Measurements from ENCODE around the gene CDK13. TPM values are rescaled to one million over a fixed set of nuclear protein-coding genes. Genes with fewer than 3 reads are reported as not detected.

The CDK13 gene
- total RNA-seq, 6 experiments from 2014 or later: 21.2 to 35.2 (median 27.1) TPM

GRCh38 chr7:40059057-40059456 is 109.0 kb downstream of the CDK13 start:
- Histone ChIP-seq H3K27ac (no peak overlapping the region), H3K4me3 (no peak overlapping the region), H3K9me3 (no peaks in the 10 kb centered on the region), H3K4me1 (no peaks in the 10 kb centered on the region), H3K27me3 (no peaks in the 10 kb centered on the region), H3K36me3 (peaks cover 0 to 10% (median 2%) of the 10 kb centered on the region in 4 donors)
- ATAC-seq (no peak), DNase-seq (no peak)
- WGBS (ENCODE audit: insufficient coverage, low coverage, low lambda C conversion rate, missing lambda C conversion rate): 88% methylated on average over 6 of the region's 6 CpGs
- intact Hi-C loops (cut with DNase I): loop anchor here in 1 of 2 donors (10.0 kb wide), 1 partner anchor 164 kb away; no protein-coding TSS in a partner anchor
- TF ChIP-seq CTCF (IDR thresholded peaks at IDR 0.05) (no peak), POLR2A (IDR thresholded peaks at IDR 0.05) (no peak)

GRCh38 chr7:40072268-40072667 is 122.2 kb downstream of the CDK13 start:
- 100% methylated on average over 2 of the region's 5 CpGs for WGBS (ENCODE audit: insufficient coverage, low coverage, low lambda C conversion rate, missing lambda C conversion rate)
- H3K36me3 ChIP-seq: peaks cover 0 to under 1% (median 0%) of the 10 kb centered on the region in 4 donors
- ATAC-seq (no peak), DNase-seq (no peak)
- H3K4me3 ChIP-seq: no peak overlapping the region
- no peaks in the 10 kb centered on the region for H3K9me3 ChIP-seq
- no peaks in the 10 kb centered on the region for H3K27me3 ChIP-seq
- TF ChIP-seq CTCF (IDR thresholded peaks at IDR 0.05) (no peak), POLR2A (IDR thresholded peaks at IDR 0.05) (no peak)
- H3K4me1 ChIP-seq: no peaks in the 10 kb centered on the region
- no peak overlapping the region for H3K27ac ChIP-seq
- intact Hi-C loops (cut with DNase I): no loop called here

- H3K27ac ChIP-seq: no peak overlapping the region
- H3K4me3 ChIP-seq: no peak overlapping the region
- no peaks in the 10 kb centered on the region for H3K27me3 ChIP-seq
- intact Hi-C loops (cut with DNase I): no loop called here
- no peaks in the 10 kb centered on the region for H3K36me3 ChIP-seq
- H3K4me1 ChIP-seq: no peaks in the 10 kb centered on the region
- DNase-seq: no peak
- no peak for ATAC-seq
- no peaks in the 10 kb centered on the region for H3K9me3 ChIP-seq
- no peak for TF ChIP-seq POLR2A (IDR thresholded peaks at IDR 0.05)
- no peak for TF ChIP-seq CTCF (IDR thresholded peaks at IDR 0.05)
- 93% methylated on average over 2 of the region's 2 CpGs for WGBS (ENCODE audit: insufficient coverage, low coverage, low lambda C conversion rate, missing lambda C conversion rate)
Observed at GRCh38 chr7:40073239-40073638, 123.2 kb downstream of the CDK13 start.

- ATAC-seq (peak in 3 of 4 donors; percentile 53 to 75 (median 57)), DNase-seq (no peak)
- no peaks in the 10 kb centered on the region for H3K36me3 ChIP-seq
- H3K9me3 ChIP-seq: no peaks in the 10 kb centered on the region
- TF ChIP-seq CTCF (IDR thresholded peaks at IDR 0.05): no peak
- no peak for TF ChIP-seq POLR2A (IDR thresholded peaks at IDR 0.05)
- H3K4me1 ChIP-seq: no peaks in the 10 kb centered on the region
- H3K27ac ChIP-seq: no peak overlapping the region
- no peak overlapping the region for H3K4me3 ChIP-seq
- WGBS (ENCODE audit: insufficient coverage, low coverage, low lambda C conversion rate, missing lambda C conversion rate): 33% methylated on average over 3 of the region's 3 CpGs
- intact Hi-C loops (cut with DNase I): no loop called here
- no peaks in the 10 kb centered on the region for H3K27me3 ChIP-seq
Observed at GRCh38 chr7:40077849-40078248, 127.8 kb downstream of the CDK13 start.

GRCh38 chr7:40092182-40092581 is 142.1 kb downstream of the CDK13 start:
- H3K4me1 ChIP-seq: peaks cover 0 to 43% (median 17%) of the 10 kb centered on the region in 4 donors
- TF ChIP-seq POLR2A (IDR thresholded peaks at IDR 0.05) (no peak), CTCF (IDR thresholded peaks at IDR 0.05) (no peak)
- no peaks in the 10 kb centered on the region for H3K9me3 ChIP-seq
- ATAC-seq: no peak
- H3K27me3 ChIP-seq: no peaks in the 10 kb centered on the region
- intact Hi-C loops (cut with DNase I): no loop called here
- no peak overlapping the region for H3K4me3 ChIP-seq
- WGBS (ENCODE audit: insufficient coverage, low coverage, low lambda C conversion rate, missing lambda C conversion rate): 92% methylated on average over 2 of the region's 2 CpGs
- no peak for DNase-seq
- H3K27ac ChIP-seq: peak overlapping the region in 1 of 3 donors; percentile 16
- peaks cover 3 to 33% (median 10%) of the 10 kb centered on the region in 4 donors for H3K36me3 ChIP-seq

Data from right lobe of liver (tissue), 6 donors.